Measurements from ENCODE around the gene PDXDC1.
"Not testable (repeated sequence)": the region's sequence is repeated elsewhere in the genome, so short reads cannot be mapped to it uniquely, and the experiment has no call there.

PDXDC1 gene

DNA sequence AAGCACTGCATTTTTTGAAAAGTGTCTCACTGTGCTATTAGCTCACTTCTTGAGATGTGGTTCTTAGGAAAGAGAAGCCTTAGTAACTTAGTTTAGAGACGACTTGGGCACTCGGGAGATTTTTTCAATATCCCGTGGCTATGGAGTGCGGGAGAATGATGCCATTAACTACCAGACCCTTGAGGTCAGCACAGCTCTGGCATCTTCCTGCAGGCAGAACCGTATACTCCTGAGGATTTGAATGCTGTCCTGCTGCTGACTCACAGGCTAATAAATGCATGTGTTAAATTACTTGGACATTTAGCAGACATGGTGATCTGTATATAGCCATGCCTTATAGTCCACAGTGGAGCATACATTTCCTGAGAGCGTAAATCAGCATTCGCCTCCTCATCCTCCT lies 46.6 kb downstream of the PDXDC1 start:
- DNase-seq: not testable (repeated sequence)

DNA sequence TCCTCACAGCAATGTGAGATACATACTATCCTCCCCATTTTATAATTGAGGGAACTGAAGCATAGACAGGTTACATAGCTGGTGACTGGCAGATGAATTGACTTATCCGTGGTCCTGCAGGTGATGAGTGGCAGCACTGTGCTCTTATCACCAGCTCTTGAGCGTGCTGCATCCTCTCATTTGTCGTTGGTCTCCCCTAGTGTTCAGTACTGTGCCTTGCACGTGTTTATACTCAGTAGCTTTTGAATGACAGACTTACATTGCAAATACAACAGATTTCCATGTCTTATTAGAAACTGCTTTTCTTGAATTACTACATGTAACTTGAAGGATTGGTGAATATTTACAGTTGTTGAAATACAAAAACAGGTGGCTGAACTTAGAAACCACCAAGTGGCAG lies 47.4 kb downstream of the PDXDC1 start:
- peak; percentile 49 for DNase-seq

DNA sequence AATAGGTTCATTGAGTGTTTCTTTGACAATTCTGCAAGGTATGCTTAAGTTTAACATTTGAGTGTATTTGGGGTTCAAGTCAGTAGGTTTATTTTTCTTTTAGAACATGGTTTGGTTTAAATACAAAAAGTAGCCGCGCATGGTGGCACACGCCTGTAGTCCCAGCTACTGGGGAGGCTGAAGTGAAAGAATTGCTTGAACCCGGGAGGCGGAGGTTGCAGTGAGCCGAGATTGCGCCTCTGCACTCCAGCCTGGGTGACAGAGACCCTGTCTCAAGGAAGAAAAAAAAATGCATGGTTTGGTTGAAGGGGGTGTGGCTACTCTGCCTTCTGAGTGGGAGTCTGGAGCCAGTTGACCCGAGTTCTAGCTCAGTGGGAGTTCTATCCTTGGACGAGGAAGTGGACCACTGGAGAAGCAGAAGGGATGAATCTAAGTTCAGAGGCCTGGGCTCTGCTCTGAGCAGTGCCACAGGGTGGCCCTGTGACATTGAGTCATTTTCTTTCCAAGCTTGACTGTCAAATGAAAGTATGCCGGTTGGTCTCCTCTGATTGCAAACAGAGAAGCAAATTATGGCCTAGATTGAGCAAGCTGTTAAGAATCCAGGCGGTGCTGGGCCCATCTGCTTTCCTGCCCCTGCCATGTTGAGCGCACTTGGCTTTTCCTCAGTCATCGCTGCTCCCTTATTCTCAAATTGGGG lies 48.7 kb downstream of the PDXDC1 start:
- not testable (repeated sequence) for DNase-seq

DNA sequence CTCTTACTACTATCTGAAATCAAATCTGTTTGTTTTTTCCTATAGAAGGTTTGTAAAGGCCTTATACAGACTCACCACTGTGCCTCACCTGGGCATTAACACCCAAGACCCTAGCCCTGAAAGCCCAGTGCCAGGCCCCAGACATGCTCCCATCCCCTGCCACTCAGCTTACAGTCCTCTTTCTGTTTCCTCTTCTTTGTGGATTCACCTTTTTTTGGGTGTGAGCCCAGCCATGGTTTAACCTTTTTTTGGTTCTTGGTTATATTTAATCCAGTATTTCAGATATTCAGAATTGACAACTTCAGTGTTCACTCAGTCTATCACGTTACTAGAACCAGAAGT lies 50.0 kb downstream of the PDXDC1 start:
- not testable (repeated sequence) for DNase-seq

DNA sequence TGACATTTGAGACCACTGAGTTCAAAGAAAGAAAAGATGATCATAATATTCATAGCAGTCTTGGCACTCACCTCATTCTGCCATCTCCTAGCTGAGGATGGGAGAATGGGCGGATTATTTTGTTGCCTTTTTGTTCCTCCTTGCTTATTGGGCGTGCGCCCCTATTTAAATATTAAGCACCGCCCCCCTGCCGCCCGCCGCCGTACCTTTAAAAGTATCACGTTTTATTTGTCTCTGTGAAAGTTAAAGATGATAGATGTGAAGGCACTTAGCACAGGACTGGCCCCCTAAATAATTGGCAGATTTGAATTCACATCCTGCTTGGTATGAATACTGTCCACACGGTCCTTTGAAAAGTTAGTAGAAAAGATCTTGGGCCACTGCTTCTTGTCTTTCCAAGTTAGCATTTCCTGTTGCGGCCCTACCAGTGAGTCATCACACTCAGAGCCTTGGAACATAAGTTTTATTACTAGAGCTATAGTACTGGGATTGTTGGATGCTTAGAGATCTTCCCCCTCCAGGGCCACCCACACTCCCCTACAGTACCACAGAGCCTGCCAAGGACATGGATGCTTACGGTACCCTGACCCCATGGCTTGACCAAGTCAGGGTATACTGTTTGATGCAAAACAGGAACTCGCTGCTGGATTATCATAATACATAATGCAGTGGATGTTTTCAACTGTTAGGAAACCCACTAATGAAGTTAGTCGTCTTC lies 50.6 kb downstream of the PDXDC1 start:
- not testable (repeated sequence) for DNase-seq

DNA sequence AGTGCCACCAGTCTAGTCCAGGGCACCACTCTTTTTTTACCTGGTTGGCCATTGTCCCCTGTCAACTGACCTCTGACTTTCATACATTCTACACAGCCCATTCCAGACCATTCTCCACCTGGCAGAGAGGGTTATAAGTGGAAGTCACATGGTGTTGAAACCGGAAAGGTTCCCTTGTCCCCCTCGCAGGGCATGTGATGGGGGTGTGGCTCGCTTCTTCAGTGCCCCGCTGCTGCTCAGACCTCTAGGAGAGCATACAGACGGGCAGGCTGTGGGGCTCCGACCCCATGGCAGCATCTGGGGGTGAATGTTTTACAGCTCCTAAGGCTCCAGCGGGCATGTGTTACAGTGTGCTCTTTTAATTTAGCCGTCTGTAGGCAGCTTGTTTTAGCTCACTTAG lies 52.2 kb downstream of the PDXDC1 start:
- DNase-seq: not testable (repeated sequence)

DNA sequence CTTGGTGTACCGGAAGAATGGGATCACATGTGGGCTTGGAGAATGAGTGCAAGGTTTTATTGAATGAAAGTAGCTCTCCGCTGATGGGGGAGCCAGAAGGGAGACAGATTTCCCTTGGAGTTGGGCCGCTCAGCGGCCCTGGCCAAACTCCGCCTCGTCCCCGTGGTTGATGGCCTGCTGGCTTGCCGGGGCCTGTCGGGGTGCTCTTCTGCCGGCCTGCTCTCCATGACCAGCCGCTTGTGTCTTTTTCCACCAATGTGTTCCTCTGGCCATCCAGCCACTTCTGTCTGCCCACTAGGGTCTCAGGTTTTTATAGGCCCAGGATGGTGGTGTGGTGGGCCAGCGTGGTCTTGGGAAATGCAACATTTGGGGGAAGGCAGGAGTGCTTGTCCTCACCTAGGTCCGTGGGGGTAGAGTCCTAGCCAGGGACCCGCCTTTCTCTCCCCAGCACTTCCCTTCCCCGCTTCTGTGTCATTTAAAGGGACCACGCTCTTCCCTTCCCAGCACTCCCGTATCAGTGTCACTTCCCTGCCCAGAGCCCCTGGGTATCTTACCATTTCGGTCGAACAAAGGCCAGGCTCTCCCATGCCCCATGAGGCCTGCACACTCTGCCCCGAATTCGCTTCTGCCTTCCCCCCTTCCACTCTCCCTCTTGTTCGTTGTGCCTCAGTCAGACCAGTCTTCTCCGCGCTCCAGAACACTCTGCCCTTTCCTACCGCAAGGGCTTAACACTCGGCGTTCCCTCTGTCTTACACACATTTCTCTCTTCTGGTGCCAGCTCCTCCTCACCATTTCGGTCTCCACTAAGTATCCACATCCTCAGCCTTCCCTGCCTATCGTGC lies 52.9 kb downstream of the PDXDC1 start:
- not testable (repeated sequence) for DNase-seq

DNA sequence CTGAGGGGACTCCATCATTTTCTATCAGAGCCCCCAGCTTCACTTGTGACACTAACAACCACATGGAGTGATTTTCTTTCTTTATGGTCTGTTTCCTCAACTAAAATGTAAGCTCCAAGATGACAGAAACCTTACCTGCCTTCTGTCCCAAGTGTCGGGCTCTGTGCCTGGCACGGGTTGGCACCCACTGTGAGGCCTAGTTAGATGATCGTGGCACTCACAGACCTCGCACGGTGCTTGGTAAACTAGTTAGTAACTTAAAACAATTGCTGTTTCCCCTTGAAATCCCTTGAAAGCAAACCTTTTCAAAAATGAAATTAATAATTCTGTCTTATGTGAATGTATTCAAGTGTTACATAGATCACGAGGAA lies 53.5 kb downstream of the PDXDC1 start:
- DNase-seq: not testable (repeated sequence)

DNA sequence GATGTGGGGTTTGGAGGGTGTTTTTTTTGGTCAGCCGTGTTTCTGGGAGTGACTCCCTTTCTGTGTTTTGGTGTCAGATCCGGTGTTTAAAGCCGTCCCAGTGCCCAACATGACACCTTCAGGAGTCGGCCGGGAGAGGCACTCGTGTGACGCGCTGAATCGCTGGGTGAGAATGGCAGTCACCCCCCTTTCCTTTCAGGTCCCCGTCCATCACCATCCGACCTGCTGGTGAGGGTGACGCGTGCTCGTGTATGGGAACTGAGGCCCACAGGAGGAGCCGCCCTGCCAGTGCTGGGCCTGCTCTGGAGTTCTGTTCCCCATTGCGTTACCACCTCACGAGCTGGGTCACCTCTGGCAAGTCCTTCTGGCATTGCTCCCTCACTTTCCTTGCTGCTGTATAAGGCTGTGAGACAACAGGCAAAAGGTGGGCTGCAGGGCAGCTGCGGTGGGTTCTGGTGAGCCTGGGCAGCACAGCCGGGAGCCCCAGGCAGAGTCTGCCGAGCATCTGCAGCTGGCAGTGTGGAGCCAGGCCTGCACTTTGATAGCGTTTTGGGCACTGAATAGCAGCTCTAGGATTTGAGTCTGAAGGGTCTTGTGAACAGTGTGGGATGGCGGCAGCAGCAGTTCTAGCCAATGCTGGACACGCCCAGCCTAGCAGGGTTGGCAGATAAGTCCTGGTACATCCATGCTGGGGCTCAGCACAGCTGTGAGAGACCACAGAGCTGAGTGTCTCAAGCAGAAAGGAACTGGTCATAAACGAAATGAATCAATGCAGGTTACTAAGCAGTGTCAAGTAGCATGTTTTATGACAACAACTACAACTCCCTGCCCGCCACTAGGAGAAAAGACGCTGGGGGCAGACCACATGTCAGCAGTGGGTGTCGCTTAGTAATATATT lies 54.2 kb downstream of the PDXDC1 start:
- DNase-seq: not testable (repeated sequence)

DNA sequence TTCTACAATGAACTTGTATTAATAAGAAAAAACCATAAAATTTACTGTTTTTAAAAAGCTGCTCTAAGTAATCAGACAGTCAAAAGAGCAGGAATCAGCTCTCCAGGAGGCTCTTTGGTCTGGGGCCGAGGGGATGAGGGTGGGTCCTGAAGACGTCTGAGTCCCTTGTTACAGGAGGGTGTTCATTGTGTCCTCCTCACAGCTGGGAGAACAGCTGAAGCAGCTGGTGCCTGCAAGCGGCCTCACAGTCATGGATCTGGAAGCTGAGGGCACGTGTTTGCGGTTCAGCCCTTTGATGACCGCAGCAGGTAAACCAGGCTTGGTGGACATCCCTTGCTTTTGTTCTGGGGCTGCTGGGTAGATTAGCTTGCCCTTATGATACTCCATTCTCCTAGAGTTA lies 54.9 kb downstream of the PDXDC1 start:
- DNase-seq: not testable (repeated sequence)

DNA sequence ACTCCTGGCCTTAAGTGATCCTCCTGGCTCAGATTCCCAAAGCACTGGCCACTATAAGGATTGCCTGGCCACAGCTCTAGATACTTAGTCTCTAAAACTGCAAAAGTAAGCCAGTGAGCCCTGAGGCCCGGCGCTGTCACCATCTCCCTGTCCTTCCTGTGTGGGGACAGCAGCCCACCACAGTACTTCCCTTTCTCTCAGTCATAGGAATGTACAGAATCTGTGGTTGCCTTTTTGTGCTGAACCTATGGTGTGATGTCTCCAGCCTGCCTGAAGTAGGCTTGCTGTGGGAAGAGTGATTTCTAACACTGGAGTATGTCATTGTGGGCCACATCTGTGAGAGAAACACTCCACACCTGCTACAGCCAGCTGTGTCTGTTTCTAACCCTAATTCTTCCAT lies 56.4 kb downstream of the PDXDC1 start:
- no peak for DNase-seq

DNA sequence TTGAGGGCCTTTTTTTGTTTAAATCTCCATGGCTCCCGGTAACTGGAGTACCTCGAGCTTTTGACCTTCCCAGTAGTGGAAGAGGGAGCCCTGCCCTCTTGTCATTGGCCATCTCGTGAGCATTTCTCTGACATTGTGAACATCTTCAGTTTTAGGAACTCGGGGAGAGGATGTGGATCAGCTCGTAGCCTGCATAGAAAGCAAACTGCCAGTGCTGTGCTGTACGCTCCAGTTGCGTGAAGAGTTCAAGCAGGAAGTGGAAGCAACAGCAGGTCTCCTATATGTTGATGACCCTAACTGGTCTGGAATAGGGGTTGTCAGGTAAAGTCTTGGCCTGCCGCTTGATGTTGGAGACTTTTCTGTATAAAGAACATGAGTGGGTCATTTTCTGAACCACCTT lies 56.8 kb downstream of the PDXDC1 start:
- DNase-seq: no peak

DNA sequence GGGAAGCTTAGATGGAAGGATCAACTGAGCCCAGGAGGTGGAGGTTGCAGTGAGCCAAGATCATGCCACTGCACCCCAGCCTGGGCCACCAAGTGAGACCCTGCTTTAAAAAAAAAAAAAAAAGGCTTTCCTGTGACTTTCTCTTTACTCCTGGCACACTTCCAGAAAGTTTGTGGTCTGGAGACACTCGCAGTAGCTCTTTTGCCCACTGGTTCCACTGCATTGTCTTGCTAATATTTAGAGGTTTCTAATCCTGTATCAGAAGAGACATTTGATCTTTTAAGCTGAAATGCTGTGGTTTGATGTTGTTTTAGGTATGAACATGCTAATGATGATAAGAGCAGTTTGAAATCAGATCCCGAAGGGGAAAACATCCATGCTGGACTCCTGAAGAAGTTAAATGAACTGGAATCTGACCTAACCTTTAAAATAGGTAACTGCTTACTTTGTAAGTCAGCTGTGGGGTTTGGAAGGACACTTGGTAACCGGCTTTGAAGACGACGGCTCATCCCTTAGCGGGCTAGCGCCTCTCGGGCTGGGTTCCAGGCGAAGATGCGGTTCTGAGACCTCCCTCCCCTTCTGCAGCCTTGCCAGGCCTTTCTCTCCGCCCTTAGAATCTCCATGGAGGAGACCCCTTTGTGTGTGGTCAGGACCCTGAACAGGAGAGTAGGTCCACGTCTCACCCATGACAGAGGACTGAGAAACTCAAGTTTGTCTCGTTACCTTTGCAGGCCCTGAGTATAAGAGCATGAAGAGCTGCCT lies 57.9 kb downstream of the PDXDC1 start:
- no peak for DNase-seq

DNA sequence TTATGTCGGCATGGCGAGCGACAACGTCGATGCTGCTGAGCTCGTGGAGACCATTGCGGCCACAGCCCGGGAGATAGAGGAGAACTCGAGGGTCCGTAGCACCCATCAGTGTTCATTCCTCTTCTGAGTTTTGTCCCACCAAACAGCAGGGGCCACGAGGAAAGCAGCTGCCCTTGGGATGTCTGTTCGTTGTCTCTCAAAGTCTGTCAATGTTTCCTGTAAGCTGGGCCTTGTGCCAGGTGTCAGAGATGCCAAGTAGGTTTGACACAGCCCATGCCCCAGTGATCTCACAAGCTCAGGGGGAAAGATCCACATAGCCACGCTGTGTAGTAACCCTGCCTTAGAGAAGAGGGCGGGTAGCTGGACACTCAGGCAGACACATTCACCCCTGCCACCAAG lies 58.5 kb downstream of the PDXDC1 start:
- no peak for DNase-seq

DNA sequence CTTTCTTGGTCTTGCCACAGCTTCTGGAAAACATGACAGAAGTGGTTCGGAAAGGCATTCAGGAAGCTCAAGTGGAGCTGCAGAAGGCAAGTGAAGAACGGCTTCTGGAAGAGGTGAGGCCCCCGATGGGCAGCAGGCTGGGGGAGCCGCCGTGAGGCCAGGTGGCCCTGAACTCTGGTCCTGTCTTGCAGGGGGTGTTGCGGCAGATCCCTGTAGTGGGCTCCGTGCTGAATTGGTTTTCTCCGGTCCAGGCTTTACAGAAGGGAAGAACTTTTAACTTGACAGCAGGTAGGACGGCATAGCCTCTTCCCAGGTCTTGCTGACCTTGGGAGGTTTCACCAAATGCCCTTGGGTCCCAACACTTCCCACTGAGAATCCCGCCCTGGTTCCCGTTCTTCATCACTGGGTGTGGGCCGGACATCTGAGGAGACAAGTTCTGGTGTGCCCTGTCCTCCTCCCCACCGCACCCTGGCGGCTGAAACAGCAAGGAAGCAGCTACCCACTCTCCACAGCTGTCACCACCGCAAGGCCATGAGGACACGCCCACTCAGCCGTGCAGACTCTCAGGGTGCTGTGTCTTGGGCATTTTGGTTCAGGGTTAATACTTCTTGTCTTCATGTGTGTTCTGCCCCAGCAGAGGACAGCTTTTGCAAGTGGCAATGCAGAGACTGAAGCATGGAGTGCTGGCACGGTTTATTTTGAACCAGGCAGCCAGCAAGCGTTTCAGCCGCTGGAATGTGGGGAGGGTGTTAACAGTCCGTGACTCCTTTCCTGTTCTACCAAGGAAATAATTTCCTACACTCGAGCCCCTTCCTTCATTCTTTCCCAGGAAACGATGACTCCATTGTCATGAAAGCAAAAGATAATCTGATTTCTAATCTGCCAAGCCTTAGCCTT lies 59.7 kb downstream of the PDXDC1 start:
- no peak for DNase-seq

DNA sequence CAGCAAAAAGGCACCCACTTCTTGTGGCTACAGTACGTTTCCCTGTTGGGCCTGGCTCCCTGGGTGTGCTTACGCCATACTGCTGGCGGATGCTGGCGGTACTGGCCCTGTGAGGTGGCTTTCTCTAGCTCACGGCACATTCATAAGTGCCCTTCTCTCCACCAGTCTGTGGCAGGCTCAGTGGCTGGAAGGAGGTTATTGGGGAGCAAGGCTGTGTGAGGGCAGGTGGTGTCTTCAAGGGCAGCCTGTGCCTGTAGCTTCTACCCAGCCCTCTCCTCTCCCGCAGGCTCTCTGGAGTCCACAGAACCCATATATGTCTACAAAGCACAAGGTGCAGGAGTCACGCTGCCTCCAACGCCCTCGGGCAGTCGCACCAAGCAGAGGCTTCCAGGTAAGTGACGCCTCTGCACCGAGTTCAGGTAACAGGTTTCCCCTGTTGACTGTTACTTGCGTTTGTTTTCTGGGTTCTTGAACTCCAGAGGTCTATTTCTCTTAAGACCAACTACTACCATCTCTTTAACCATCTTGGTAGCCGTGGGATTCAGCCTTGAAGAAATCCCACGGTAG lies 60.4 kb downstream of the PDXDC1 start:
- DNase-seq: no peak

DNA sequence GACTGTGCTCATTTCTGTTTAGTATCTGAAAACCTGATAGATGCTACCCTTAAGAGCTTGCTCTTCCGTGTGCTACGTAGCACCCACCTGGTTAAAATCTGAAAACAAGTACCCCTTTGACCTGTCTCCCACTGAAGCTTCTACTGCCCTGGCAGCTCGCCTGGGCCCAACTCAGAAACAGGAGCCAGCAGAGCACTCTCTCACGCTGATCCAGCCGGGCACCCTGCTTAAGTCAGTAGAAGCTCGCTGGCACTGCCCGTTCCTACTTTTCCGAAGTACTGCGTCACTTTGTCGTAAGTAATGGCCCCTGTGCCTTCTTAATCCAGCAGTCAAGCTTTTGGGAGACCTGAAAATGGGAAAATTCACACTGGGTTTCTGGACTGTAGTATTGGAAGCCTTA lies 62.2 kb downstream of the PDXDC1 start:
- DNase-seq: no peak

DNA sequence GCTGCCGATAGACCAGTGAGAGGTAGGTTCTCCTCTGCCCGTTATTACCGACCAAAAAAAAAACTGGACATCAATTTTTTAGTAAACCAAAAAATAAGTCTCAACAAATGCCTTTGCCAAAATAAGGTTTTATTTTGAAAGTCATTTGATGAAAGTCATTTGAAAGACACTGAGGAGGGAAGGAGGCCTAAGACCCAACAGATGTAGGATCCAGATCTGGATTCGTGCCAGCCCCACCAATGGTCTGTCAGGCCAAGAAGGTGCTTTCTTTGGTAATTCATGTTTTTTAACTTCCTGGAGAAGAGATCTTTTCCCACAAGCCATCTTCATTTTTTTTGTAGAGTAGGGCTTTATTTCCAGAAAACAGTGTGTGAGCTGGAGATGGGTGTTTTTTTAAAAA lies 62.9 kb downstream of the PDXDC1 start:
- no peak for DNase-seq

DNA sequence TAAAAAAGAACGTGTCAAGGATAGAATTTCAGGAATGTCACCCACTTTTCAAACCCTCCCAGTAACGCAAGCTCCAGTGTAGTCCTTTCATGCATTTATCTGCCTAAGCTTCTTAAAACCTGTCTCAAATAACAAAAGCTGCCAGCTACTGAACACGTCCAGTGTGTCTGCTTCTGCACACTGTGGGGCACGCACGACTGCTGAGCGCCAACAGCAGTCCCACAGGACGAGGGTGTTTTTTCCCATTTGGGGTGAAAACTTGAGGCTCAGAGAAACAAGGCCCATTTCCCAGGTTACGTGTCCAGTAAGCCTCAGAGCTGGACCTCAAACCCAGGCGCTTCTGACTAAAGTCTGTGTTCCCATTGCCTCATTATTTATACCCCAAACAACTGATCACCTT lies 63.9 kb downstream of the PDXDC1 start:
- DNase-seq: no peak

DNA sequence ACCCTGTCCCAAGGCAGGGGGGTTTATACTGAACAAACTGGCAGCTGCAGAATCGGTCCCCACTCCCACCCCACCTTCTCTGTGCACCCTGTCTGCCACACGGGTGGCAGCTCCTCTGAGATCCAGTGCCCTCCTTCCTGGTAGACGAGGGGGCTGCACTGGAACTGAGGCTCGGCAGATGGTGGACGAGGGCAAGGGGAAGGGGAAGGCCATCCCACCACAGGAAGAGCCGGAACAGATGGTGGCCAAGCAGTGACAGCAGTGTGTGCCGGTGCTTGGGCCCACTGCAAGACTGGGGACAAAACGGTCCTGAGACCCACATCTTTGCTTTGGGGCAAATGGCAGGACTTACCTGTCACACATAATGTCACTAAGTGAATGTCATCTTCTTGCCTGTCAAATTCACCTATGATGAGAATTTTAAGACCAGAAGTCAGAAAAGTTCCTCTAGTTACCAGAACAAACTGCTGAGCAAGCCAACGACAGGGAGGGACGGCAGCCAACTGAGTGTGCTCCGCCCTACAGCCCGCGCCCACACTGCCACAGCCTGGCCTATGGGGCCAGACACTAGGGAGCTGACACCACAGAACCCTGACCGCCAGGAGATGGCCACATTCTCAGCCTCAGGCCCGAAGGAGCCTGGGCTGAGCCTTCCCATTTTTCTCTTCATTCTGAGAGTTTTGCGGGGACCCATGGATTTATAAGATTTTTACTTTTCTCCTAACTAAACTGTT lies 66.6 kb downstream of the PDXDC1 start:
- DNase-seq: no peak

All from NCI-H69 (cell line).